Right lobe of liver (tissue), 6 donors: ENCODE results near the gene EXOC4. TPM values are rescaled to one million over a fixed set of nuclear protein-coding genes. Genes with fewer than 3 reads are reported as not detected.
A peak's percentile ranks its signal among the peaks of the same experiment; 100 is the strongest.

Experiments
- ATAC-seq, 4 donors: fragments of 200-7000 bp; cut with Tn5 transposase; one replicate each; pipeline ENCODE4 v1.9.1; 2020; ENCODE audit warnings: mild to moderate bottlenecking in 4 of 4, moderate library complexity in 4 of 4
- DNase-seq, 3 donors: peaks; one replicate each; pipeline ENCODE4 v3.0.0-alpha.2; 2020
- H3K27ac ChIP-seq, 3 donors: fragments of 200-600 bp; one replicate each; pipeline ENCODE4 v1.8.0; 2022
- H3K27me3 ChIP-seq, 2 donors: fragments of 200-600 bp; one replicate each; pipeline ENCODE4 v1.8.0; 2022
- H3K36me3 ChIP-seq, 4 donors: fragments of 200-600 bp; sonication (generic) in 1 of 4; one replicate each; pipeline versions ENCODE4 v1.5.1 to v1.8.0; 2017 to 2022; ENCODE audit warnings: control low read depth in 1 of 4
- H3K4me1 ChIP-seq, 4 donors: fragments of 200-600 bp; sonication (generic) in 1 of 4; one replicate each; pipeline versions ENCODE4 v1.5.1 to v1.8.0; 2017 to 2022; ENCODE audit warnings: control low read depth in 1 of 4
- H3K4me3 ChIP-seq, 3 donors: fragments of 200-600 bp; one replicate each; pipeline ENCODE4 v1.8.0; 2022
- H3K9me3 ChIP-seq, 4 donors: fragments of 200-600 bp; sonication (generic) in 1 of 4; one replicate each; pipeline versions ENCODE4 v1.5.1 to v1.8.0; 2017 to 2022; ENCODE audit warnings: control low read depth in 1 of 4
- CTCF ChIP-seq, 4 donors: fragments of 200-600 bp in 3 of 4; fragments of 450-650 bp in 1 of 4; IDR thresholded peaks; one replicate each; pipeline versions ENCODE4 v1.5.1 to v1.8.0; 2016 to 2022; ENCODE audit warnings: antibody characterized with exemption in 4 of 4, mild to moderate bottlenecking in 2 of 4
- POLR2A ChIP-seq: fragments of 450-650 bp; IDR thresholded peaks from one replicate; pipeline ENCODE4 v1.6.1; 2017; ENCODE audit warnings: antibody characterized with exemption, mild to moderate bottlenecking
- WGBS: methylation state at CpG from one replicate; pipeline ENCODE4 v1.1.6; 2018; ENCODE audit warnings: low coverage, low lambda C conversion rate; ENCODE audit not compliant: insufficient coverage; ENCODE audit errors: missing lambda C conversion rate; 5-methylcytosine and 5-hydroxymethylcytosine counted together
- intact Hi-C, 2 donors: fragments of 100-400 bp; cut with DNase I; formaldehyde crosslinking; loops; one replicate each; pipeline versions ENCODE4 v1.11.2 to v1.14.1; 2022
- total RNA-seq, 6 experiments: library from RNA; depleted of rRNA in 2 of 6; stranded (reverse); fragments of >200 nt in 2 of 6; fragmentation: NEBNext Ultra II Directional in 3 of 6; extraction: Animal tissue kit (Norgen Biotek cat#: 25700) in 3 of 6; gene quantifications; one replicate each; pipeline versions ENCODE4 v1.1.0 to v1.2.4, GENCODE V29; 2016 to 2023
- donor health status: DM: no; HTN: yes; CAD: no.
- donor health status: DM: no; HTN: no; CAD: no.
- donor health status: DM: no; HTN: no; CAD: no.
- donor health status: DM: no; HTN: yes; CAD: no.
- donor health status: DM: no; HTN: yes; CAD: no.

Gene EXOC4
- total RNA-seq, 6 experiments from 2014 or later = 23.7 to 33.5 (median 30.0) TPM

- no peak for DNase-seq
- no peaks in the 10 kb centered on the region for H3K27me3 ChIP-seq
- intact Hi-C loops = no loop called here
- no peak for ATAC-seq
- no peak overlapping the region for H3K4me3 ChIP-seq
- TF ChIP-seq CTCF (IDR thresholded peaks at IDR 0.05) = no peak
- TF ChIP-seq POLR2A = no peak
- H3K36me3 ChIP-seq = no peaks in the 10 kb centered on the region
- H3K9me3 ChIP-seq = no peaks in the 10 kb centered on the region
- H3K4me1 ChIP-seq = no peaks in the 10 kb centered on the region
- WGBS = 69% methylated on average over 2 of the region's 3 CpGs
- H3K27ac ChIP-seq = no peak overlapping the region
Observed at GRCh38 chr7:133237545-133237944, 15.3 kb upstream of the EXOC4 start.

GRCh38 chr7:133240302-133240701 lies 12.6 kb upstream of the EXOC4 start:
- no peak for DNase-seq
- H3K9me3 ChIP-seq = no peaks in the 10 kb centered on the region
- H3K36me3 ChIP-seq = no peaks in the 10 kb centered on the region
- H3K4me3 ChIP-seq = no peak overlapping the region
- intact Hi-C loops = no loop called here
- WGBS = 71% methylated on average over 3 of the region's 3 CpGs
- H3K27me3 ChIP-seq = no peaks in the 10 kb centered on the region
- ATAC-seq = no peak
- no peak overlapping the region for H3K27ac ChIP-seq
- no peaks in the 10 kb centered on the region for H3K4me1 ChIP-seq
- no peak for TF ChIP-seq CTCF (IDR thresholded peaks at IDR 0.05)
- no peak for TF ChIP-seq POLR2A

- Histone ChIP-seq H3K9me3 (no peaks in the 10 kb centered on the region), H3K36me3 (no peaks in the 10 kb centered on the region), H3K4me3 (no peak overlapping the region), H3K27ac (no peak overlapping the region), H3K4me1 (no peaks in the 10 kb centered on the region), H3K27me3 (no peaks in the 10 kb centered on the region)
- intact Hi-C loops = no loop called here
- DNase-seq (no peak), ATAC-seq (no peak)
- TF ChIP-seq POLR2A = no peak
- TF ChIP-seq CTCF (IDR thresholded peaks at IDR 0.05) = no peak
- WGBS = 85% methylated on average over 2 of the region's 2 CpGs
Observed at GRCh38 chr7:133246558-133246957, 6.3 kb upstream of the EXOC4 start.

- ATAC-seq (no peak), DNase-seq (no peak)
- intact Hi-C loops = no loop called here
- no peaks in the 10 kb centered on the region for H3K9me3 ChIP-seq
- H3K4me1 ChIP-seq = peaks cover 0 to 4% (median 0%) of the 10 kb centered on the region in 4 donors
- H3K27me3 ChIP-seq = no peaks in the 10 kb centered on the region
- TF ChIP-seq CTCF (IDR thresholded peaks at IDR 0.05) = no peak
- no peak for TF ChIP-seq POLR2A
- H3K36me3 ChIP-seq = no peaks in the 10 kb centered on the region
- H3K4me3 ChIP-seq = no peak overlapping the region
- WGBS = 92% methylated on average over 2 of the region's 2 CpGs
- H3K27ac ChIP-seq = no peak overlapping the region
Observed at GRCh38 chr7:133248901-133249300, 4.0 kb upstream of the EXOC4 start.

GRCh38 chr7:133252506-133252857 lies 396 bp upstream of the EXOC4 start:
- Histone ChIP-seq H3K4me3 (peak overlapping the region in 1 of 3 donors; percentile 80), H3K27ac (no peak overlapping the region), H3K27me3 (no peaks in the 10 kb centered on the region), H3K4me1 (peaks cover 0 to 5% (median 0%) of the 10 kb centered on the region in 4 donors), H3K36me3 (no peaks in the 10 kb centered on the region), H3K9me3 (no peaks in the 10 kb centered on the region)
- TF ChIP-seq POLR2A = no peak
- no peak for TF ChIP-seq CTCF (IDR thresholded peaks at IDR 0.05)
- intact Hi-C loops = no loop called here
- DNase-seq (no peak), ATAC-seq (no peak)
- WGBS = 64% methylated on average over 3 of the region's 3 CpGs
